Frontal cortex (tissue), 4 donors: Measurements from ENCODE around the gene STXBP6. TPM values are rescaled to one million over a fixed set of nuclear protein-coding genes. Genes with fewer than 3 reads are reported as not detected.

ENCODE experiments used
- DNase-seq, 2 donors: peaks; one replicate each; pipeline ENCODE4 v3.0.0; 2012; ENCODE audit warnings: low spot score in 2 of 2
- FAIRE-seq: peaks from 2 replicates; lab custom pipeline; 2012; peaks lifted over from hg19 to GRCh38; lab: Jason Lieb, UNC
- total RNA-seq: library from RNA; depleted of rRNA; stranded (reverse); fragments of >200 nt; gene quantifications from one replicate; pipeline ENCODE4 v1.2.3, GENCODE V29; 2014
- donor health status: control.
- donor health status: control.
- donor health status: control.

The STXBP6 gene
- total RNA-seq, 1 donor from 2014 or later: 37.9 TPM

- FAIRE-seq: no peak
- DNase-seq: no peak
Measured at GRCh38 chr14:24900269-24901100, 149.5 kb downstream of the STXBP6 start.

DNA sequence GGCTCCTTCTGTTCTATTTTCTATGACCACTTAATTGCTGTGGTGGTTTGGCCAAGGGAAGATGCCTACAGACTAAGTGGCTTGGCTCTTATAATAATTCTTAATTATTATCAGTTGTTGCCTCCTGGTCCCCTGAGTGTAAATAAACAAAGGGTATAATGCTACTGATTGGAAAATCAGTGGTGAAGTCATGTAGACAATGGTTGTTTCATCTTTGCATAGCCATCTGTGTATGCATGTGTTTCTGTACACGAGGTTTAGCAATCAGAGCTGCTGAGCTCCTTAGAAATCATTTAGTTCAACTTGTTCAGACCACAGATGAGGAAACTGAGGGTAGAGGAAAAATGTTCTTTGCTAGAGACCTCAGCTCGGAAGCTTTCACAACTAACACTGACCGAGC is 152.2 kb downstream of the STXBP6 start:
- DNase-seq (no peak), FAIRE-seq (no peak)

DNA sequence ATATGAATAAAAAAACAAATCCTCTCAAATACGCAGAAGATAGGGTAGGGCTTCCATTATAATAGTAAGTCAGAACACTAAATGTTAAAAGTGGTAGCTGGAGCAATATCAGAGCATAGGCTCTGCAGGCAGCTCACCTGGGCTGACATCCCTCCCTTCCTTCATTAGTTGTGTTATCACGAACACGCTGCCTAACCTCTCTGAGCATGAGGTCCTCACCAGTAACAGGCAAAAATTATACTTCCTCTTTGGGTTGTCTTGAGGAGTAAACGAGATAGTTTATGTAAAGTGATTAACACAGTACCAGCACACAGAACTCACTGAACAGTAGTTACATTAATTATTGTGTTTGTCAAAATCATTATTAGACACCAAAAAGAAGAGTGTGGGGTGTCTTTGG is 154.3 kb downstream of the STXBP6 start:
- no peak for FAIRE-seq

GRCh38 chr14:24895243-24895583 is 154.7 kb downstream of the STXBP6 start:
- DNase-seq: no peak
- no peak for FAIRE-seq

More for the DNA sequence above, 154.3 kb downstream of the STXBP6 start:
- DNase-seq: no peak

- no peak for DNase-seq
- FAIRE-seq: no peak
Measured at GRCh38 chr14:24894583-24895242, 155.2 kb downstream of the STXBP6 start.

GRCh38 chr14:24892497-24893051 is 157.4 kb downstream of the STXBP6 start:
- DNase-seq: no peak

GRCh38 chr14:24891987-24892496 is 157.9 kb downstream of the STXBP6 start:
- DNase-seq (no peak), FAIRE-seq (no peak)

More at GRCh38 chr14:24892497-24893051, 157.4 kb downstream of the STXBP6 start:
- no peak for FAIRE-seq

DNA sequence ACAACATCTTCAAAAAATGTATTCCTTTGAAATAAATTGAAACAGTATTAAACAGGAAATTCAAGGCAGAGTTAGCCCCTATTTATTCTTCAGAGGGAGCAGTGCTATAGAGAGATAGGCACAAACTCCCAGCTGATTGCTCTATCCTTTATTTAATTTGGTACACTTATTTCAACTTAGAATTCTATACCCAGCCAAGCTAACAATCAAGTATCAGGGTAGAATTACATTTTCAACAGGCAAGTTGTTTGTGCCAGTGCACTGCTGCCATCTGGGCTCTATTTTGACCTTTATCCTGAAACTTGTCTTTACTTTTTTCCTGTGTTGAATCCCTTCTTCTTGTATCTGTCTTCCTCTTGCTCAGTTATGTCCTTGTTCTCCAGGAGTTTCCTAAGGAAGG is 159.2 kb downstream of the STXBP6 start:
- FAIRE-seq: no peak

DNA sequence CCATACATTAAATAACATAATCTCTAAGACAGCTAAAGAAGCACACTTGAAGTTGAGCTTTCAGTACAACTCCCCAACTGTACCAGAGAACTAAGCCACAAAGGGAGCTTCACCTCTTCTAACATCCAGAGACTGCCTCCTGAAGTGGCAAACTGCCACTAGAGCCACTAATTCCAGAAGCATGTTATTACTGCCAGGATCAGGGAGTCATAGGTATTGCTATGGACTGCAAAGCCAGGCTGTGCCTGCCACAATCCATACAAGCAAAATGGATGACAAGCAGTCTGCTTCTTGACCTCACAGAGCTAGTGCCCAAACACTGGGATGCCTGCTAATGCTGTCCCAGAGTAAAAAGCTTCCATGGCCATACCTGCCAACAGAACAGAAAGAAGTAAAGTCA is 160.1 kb downstream of the STXBP6 start:
- DNase-seq (no peak), FAIRE-seq (no peak)

More for the DNA sequence above, 159.2 kb downstream of the STXBP6 start:
- no peak for DNase-seq

GRCh38 chr14:24888532-24888931 is 161.4 kb downstream of the STXBP6 start:
- FAIRE-seq (no peak), DNase-seq (no peak)

DNA sequence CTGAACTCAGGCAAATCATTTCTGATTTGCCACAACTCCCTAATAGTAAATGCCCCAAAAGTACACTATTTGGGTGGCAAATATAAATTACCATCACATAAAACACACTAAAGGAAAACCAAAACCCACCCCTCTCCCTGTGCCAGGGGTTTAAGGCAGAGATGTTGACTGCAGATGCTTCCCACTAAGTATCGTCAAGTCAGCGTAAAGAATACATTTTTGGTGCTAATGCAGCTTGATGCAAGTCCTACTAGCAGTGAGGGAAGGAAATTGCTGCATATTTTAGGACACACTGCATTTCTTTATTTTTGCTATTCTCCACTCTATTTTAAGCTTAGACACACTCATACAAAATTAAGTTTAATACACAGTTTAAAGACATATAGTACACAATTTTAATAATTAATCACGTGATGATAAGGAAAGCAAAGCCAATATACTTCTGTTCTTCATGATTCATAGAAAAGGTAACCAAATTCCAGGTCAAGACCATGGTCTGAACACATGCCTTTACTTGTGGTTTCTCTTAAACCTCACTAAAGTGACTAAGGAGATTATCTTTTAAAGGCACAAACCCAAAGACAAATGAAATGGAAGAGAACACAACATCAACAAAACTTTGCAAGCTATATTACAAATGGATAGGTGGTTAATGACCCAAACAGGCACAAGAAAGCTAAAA is 162.2 kb downstream of the STXBP6 start:
- no peak for FAIRE-seq
- no peak for DNase-seq

GRCh38 chr14:24885410-24885913 is 164.5 kb downstream of the STXBP6 start:
- FAIRE-seq (no peak), DNase-seq (no peak)

GRCh38 chr14:24883576-24883975 is 166.4 kb downstream of the STXBP6 start:
- no peak for FAIRE-seq
- DNase-seq: no peak

- DNase-seq (no peak), FAIRE-seq (no peak)
Measured at GRCh38 chr14:24881116-24881893, 168.6 kb downstream of the STXBP6 start.

GRCh38 chr14:24880689-24881088 is 169.3 kb downstream of the STXBP6 start:
- no peak for FAIRE-seq
- no peak for DNase-seq

DNA sequence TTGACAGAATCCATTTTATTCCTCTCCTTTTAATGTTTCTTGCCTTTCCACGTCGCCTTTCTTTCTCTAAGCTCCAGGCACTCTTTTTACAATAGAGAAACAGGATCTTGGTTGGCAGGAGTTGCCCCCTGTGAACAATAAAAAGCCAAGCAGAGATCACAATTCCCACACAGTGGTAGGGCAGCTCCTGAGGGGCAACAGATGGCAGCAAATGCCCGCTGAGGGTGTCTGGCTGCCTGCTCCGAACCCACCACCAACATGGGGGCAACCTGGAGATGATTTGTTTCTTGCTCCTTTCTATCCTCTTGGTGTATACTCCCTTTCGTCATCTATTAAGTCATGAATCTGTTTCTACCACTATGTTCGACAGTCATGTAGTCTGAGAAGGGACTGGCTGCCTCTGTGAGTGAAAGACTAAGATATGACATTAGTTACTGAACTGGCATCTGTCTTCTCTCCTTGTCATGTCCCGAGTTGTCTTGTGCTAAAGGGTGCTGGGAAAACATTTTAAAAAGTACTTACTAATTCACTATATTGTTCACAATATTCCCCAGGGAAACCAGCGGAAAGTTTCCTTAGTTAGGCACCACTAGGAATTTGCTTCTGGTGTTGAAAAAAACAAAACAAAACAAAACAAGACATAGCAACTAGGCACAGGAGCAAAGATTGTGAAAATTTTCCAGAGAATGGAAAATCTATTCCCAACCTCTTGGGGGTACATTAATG is 170.1 kb downstream of the STXBP6 start:
- FAIRE-seq (no peak), DNase-seq (no peak)

- DNase-seq: peak in 1 of 2 donors; percentile 14
- peak; percentile 85 for FAIRE-seq
Measured at GRCh38 chr14:24876996-24877395, 173.0 kb downstream of the STXBP6 start.

- no peak for FAIRE-seq
- DNase-seq: no peak
Measured at GRCh38 chr14:24875991-24876878, 173.7 kb downstream of the STXBP6 start.
